T-helper 2 cell (primary cell): ENCODE results near the gene SMIM44.
"Not testable (repeated sequence)": the region's sequence is repeated elsewhere in the genome, so short reads cannot be mapped to it uniquely, and the experiment has no call there.

Experiments
- DNase-seq, 5 experiments: peaks; one replicate each; pipeline versions ENCODE4 v3.0.0 to v3.0.0-alpha.2; 2012 to 2022

The SMIM44 gene

DNA sequence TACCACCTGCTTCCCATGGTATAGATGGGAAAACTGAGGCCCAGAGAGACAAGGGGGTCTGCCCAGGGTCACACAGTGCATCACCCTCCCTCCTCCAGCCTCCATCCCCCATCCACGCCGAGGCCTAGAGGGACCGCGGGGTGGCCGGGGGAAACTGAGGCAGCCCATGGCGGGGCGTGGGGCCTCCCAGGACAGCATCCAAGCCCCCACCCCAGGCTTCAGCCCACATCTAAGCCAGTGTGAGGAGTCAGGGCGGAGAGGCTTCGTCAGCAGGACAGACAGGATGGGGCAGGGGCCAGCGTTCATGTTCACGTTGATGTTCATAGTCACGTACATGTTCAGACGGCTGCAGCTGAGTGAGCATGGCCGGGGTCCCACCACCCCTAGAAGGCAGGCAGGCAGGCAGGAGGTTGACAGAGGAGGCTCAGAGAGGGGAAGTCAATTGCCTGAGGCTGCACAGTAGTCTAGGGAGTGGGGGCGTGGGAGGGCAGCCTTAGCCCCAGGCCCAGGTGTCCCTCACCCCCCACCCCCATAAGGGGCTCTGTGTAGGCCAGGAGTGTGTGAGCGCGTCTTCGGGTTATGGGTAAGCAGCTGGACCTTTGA, 26.2 kb downstream of the SMIM44 start:
- DNase-seq: no peak

DNA sequence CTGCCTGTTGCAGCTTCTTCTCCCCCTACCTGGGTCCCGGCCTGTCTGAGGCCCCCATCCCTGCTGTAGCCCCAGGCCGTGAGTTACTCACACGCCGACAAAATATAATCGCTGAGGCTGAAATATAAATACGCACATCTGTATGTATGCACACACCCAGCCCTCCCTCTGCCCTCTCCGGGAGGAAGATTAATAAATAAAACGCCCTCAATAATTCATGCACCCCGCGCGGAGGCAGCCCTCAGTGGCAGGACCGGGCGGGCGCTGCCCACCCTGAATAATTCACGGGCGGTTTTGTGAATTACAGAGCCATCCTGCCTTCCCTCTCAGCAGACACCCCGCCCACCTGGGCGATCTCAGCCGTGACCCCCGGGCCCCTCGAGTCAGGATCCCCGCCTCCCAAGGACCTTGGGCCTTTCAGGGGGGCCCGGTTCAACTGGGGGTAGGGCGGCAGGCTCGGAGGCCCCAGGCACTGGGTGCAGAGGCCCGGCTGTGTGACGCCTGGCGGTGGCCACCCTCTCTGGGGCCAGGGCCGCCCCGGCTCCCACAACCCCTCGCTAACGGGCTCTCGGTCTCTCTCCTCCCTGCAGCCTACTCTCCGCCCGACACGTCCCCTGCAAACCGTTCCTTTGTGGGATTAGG, 27.2 kb downstream of the SMIM44 start:
- DNase-seq: no peak

DNA sequence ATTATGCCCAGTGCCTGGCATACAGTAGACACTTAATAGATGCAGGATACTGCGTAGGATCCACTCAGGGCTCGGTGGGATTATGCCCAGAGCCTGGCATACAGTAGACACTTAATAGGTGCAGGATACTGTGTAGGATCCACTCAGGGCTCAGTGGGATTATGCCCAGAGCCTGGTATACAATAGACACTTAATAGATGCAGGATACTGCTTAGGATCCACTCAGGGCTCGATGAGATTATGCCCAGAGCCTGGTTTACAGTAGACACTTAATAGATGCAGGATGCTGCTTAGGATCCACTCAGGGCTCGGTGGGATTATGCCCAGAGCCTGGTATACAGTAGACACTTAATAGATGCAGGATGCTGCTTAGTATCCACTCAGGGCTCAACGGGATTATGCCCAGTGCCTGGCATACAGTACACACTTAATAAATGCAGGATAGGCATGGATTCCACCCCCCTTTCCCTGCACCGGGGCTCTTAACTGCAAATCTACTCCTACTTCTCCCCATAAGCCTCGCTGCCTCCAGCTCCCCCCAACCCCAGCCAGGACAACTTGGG, 27.8 kb downstream of the SMIM44 start:
- no peak for DNase-seq

DNA sequence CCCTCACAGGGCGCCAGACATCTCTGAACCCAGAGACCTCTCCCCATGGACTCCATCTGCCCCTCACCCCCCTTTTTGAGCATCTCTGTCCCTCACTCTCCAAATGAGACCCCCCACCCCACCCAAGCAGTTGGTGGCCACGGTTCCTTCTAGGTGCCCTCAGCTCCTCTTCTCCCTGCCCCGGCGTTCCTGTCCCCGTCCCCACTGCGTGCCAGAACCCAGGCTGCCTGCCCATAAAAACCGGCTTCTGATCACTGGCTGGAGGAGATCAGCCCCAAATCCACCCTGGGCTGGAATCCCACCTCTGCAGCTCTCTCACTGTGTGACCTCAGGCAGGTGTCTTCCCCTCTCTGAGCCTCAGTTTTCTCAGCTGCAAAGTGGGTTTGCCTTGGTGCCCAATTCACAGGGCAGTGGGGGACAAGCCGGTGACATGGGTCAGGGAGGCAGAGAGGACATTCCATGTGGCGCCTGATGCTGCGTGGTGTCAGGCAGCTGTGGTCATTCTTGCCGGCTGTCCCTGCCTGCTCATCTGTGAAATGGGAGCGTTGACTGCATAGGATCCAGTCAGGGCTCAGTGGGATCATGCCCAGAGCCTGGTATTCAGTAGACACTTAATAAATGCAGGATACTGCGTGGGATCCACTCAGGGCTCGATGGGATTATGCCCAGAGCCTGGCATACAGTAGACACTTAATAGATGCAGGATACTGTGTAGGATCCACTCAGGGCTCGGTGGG, 28.4 kb downstream of the SMIM44 start:
- no peak for DNase-seq

DNA sequence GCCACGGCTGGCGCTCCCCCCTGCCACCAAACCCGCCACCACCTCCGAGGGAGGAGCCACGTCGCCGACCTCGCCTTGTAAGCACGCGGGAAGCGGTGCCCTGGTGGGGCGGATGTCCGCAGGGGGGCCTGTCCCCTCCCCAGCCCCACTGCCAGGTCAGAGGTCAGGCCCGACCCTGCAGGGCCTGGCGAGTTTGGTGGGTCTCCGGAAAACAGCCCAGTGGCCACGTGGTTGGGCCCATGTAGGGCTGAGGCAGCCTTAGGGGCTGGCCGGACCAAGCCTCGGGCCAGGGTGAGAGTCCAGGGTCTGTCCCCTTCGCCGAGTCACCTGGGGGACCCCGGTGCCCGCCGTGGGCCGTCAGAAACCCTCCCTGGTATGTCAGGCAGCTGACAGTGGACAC, 29.4 kb downstream of the SMIM44 start:
- no peak for DNase-seq

DNA sequence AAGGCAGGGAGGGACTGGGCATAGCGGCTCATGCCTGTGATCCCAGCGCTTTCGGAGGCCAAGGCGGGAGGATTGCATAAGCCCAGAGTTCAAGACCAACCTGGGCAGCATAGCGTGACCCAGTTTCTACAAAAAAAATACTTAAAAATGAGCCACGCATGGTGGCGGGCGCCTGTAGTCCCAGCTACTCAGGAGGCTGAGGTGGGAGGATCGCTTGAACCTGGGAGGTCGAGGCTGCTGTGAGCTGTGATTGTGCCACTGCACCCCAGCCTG, 30.4 kb downstream of the SMIM44 start:
- not testable (repeated sequence) for DNase-seq

DNA sequence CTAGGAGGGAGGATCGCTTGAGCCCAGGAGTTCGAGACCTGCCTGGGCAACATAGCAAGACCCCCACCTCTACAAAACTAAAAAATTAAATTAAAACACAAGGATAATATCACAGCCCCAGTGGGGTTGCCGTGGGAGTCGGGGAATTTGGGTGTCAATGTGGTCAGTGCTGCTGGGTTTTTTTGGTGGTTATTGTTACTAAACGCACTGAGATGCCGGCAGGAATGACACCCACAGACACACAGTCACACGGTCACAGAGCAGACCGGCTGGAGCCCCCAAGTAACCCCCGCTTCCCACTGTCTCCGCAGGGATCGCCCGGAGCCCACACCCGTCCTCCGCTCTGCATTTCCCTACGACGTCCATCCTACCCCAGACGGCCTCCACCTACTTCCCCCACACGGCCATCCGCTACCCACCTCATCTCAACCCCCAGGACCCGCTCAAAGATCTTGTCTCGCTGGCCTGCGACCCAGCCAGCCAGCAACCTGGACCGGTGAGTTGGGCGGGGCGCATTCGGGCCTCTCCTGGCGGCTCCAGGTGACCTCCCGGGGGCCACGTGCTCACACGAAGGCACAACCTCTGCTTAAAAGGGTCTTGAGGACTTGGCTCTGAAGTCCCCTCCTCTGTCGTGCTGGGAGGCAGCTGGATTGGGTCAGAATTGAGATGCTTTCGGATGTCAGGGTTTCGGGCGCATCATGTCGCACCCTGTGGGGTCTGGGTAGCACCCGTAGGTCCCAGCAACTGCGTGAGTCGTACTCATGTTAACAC, 30.9 kb downstream of the SMIM44 start:
- DNase-seq: no peak

DNA sequence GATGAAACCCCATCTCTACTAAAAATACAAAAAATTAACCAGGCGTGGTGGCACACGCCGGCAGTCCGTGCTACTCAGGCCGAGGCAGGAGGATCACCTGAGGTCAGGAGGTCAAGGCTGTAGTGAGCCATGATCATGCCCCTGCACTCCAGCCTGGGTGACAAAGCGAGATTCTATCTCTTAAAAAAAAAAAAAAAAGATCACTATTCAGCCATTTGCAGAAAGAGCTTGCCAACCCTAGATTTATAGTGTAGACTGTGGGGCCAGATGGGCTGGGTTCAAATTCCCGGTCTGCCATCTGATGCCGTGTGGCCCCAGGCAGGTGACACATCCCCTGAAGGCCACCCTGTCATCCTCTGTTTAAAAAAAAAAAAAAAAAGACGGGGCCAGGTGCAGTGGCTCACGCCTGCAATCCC, 31.8 kb downstream of the SMIM44 start:
- DNase-seq: no peak

DNA sequence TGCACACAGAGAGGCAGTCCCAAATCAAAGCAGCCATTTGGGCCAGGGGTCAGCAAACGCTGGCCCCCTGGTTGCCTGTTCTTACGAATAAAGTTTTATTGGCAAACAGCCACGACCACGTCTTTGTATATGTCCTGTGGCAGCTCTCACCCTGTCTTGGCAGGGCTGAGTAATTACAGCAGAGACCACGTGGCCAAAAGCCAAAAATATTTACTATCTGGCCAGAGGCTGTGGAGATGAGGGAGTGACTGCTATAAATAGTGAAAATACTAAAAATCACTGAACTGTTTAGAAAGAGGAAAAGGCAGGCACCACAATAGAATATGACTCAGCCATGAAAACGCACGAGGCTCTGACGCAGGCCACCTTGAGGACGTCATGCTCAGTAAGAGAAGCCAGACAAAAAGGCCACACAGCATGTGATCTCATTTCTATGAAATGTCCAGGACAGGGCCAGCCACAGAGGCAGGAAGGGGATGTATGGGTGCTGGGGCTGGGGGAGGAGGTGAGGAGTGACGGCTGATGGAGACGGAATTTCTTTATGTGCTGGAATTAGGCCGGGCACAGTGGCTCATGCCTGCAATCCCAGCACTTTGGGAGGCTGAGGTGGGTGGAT, 32.3 kb downstream of the SMIM44 start:
- DNase-seq: no peak

DNA sequence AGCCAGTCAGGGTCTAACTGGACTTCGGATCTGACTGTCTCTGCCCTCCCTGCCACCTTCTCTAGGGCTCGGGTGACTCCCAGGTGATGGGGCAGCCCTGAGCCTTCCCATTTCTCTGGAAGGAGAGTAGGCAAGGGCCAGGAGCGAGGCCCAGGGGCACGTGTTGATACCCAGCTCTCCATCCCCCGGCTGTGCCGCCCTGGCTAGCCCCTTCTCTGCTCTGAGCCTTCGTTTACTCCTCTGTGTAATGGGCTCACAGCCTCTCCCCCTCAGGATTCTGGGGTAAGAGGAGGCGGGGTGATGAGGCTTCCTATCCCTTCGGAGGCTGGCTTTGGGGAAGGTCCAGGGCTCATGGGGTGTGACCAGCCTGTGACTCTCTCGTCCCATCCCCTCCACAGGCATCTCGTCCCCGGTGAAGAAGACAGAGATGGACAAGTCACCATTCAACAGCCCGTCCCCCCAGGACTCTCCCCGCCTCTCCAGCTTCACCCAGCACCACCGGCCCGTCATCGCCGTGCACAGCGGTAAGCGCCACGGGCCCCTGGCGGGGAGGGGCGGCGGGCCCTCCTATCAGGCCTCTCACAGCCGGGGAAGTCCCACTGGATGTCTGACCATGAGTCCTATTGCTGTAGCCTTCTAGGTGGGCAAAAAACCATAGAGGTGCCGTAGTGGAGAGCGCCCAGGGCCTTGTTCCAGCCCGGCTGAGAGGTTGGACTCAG, 34.5 kb downstream of the SMIM44 start:
- no peak for DNase-seq

DNA sequence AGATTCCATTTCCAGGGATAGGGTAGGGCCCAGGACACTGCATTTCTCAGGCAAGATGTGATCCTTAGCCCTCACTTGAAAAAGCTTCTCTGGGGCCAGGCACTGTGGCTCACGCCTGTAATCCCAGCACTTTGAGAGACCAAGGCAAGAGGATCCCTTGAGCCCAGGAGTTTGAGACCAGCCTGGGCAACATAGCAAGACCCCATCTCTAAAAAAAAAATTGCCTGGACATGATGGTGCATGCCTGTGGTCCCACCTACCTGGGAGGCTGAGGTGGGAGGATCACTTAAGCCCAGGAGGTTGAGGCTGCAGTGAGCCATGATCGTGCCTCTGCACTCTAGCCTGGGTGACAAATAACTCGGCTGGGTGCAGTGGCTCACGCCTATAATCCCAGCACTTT, 36.6 kb downstream of the SMIM44 start:
- DNase-seq: not testable (repeated sequence)

DNA sequence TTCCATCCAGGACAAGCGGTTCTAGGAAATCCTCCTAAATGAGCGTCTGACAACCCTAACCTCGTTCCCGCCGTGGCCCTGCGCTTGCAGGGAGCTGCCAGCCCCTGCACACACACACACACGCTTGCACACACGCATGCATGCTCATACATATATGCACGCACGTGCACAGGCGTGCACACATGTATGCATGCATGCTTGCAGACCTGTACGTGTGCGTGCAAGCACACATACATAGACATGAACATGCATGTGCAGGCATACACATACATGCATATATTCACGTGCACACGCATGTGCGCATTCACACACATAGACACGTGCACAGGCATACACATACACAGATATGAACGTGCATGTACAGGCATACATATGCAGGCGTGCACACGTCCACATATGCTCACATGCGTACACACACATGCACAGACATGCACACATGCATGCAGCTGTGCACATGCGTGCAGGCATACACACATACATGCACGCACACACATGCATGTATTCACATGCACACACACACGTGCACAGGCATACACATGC, 38.5 kb downstream of the SMIM44 start:
- no peak for DNase-seq

DNA sequence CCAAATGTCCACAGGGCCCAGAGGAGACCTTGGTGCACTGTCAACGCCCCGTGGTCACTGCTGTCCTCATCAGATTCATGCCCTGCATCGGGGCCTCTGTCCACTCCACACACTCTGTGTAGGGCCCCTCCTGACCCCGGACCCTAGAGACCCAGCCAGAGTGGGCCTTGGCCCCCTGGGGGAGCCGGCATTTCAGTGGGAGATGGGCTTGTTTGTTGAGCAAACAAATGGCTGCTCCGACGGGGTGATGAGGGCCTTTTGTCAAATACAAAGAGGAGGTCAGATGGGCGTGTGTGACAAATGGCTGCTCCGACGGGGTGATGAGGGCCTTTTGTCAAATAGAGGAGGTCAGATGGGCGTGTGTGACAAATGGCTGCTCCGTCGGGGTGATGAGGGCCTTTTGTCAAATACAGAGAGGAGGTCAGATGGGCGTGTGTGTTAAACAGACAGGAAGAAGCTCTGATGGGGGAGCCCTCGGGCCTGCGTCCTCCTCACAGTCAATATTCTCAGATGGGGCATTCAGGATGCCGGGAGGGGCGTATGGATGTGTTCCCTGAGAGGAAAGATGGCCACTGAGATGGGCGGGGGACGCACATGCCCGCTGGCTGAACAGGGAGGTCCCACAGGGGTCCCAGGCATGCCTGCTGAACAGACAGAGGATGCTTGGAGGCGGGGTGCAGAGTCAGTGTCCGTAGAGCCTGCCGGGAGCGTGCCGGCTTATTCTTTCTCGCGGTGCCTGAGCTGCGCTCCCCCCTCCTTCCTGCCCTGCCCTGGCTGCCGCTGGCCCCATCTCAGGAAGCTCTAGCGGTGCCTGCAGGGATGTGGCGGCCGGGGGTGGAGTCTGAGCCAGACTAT, 39.2 kb downstream of the SMIM44 start:
- DNase-seq: no peak

DNA sequence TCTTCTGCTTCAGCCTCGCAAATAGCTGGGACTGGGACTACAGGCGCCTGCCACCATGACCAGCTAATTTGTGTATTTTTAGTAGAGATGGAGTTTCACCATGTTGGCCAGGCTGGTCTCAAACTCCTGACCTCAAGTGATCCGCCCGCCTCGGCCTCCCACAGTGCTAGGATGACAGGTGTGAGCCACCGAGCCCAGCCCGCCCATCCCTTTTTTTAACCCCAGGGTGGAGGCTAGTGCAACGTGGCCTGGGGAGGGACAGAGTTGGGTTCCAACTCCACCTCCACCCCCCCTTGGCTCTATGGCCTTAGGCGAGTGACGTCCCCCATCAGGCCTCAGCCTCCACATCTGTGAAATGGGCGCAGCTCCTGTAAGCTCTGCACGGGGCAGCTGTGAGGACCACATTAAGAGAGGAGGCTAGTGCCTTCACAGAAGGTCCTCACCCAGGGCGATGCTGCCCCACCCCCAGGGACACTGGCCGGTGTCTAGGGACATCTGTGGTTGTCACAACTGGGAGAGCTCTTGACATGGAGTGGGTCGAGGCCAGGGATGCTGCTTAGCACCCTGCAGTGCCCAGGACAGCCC, 40.7 kb downstream of the SMIM44 start:
- no peak for DNase-seq

DNA sequence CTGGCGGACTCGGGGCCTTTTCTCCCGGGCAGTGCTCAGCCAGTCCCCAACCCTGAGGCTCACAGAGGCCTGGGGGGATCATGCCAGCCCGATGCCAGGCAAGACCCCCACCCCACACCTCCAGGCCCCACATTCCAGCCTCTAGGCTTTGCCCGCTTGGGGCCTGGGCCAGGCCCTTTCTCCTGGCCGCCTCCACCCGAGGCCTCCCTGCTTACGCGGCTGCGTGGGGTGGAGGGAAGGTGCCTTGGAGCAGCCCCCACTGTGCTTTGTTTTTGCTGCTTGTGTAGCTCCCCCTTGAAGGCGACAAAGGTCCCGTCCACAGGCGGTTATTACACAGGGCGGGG, 41.3 kb downstream of the SMIM44 start:
- no peak for DNase-seq

DNA sequence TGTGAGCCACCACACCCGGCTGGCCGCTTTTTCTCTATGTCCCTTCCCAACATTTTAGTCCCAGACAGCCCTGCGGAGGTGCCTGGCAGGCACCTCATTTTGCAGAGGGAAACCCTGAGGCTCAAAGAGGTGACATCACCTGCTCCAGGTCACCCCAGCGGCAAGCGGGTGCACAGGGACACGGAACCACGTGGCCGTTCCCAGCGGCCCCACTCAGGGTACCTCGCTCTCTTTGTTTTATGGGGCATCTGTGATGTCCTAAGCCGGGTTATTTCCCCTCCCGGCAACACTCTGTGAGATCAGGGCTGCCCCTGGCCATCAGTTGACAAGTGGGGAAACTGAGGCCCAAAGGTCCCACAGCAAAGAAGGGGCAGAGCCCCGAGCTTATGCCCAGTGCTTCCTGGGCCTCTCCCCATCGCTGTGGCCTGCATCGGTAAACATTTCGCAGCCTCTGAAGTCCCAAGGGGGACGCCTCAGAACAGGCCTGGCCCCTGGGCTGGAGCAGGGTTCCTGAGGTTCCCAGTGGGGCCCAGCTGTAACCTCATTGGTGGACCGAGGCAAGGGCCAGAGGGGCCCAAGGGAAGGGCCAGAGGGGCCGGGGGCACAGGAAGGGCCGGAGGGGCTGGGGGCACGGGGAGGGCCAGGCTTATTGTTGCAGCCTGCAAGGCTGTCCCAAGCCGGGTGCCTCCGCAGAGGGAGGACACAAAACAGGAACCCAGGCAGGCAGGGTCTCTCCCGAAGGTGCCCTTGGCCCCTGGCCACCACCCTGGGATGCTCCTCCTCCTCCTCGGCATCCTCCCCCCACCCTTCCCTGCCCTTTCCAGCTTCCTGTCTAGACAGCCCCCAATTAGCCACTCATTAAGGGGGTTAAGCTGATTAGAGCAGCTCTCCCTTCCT, 41.9 kb downstream of the SMIM44 start:
- DNase-seq: no peak

DNA sequence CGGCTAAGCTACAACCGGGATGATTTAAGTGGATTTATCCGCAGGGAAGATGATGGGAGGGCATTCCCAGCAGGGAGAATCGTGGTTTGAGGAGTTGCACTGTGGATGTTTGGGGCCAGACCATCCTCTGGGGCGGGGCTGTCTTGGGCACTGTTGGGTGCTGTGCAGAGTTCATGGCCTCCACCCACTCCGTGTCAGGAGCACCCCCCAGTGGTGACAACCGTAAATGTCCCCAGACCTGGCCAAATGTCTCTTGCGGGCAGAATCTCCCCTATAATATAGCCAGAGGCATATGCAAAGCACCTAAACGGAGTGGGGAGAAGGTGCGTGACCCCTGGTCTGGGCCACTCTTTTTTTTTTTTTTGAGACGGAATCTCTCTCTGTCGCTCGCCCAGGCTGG, 43.2 kb downstream of the SMIM44 start:
- peak in 4 of 5 experiments; percentile 18 to 58 (median 46) for DNase-seq

DNA sequence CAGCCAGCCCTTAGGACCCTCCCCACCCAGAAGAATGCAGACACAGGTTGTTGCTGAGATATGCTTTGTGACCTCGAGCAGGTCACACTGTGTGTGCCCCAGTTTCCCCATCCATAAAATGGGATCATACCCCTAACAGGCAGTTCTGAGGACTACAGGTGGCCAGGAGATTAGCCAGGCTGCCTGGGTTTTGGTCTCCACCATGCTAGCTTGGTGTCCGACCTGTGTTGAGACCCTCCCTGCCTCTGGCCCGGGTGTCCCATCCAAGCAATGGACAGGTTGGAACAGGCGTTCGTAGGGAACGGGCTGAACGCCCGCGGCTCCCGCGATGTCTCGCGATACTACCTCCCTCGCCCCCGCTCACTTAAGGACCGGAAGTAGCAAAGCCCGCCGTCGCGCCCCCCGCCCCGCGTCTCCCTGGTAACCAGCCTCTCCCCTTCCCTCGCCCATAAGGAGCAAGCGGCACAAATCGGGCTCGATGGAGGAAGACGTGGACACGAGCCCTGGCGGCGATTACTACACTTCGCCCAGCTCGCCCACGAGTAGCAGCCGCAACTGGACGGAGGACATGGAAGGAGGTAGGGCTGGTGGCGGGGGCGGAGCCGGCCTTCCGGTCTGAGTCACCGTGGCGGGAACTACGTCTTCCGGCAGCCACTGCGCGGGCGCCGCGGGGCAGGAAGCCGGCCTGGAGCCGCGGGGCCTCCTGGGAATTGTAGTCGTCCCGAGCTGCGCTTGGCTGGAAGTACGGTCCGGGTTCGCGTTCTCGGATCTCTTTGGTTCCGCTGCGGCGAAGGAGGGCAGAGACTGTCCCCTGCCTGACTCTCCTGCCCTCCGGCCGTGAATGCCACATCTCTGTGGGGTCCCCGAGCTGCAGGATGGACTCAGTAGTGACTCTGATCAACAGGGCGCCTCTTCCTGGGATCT, 48.3 kb downstream of the SMIM44 start:
- DNase-seq: peak; percentile 86 to 98 (median 93)
